Esophagus squamous epithelium (tissue), 5 donors: ENCODE measurements around the gene CCDC181. TPM values are rescaled to one million over a fixed set of nuclear protein-coding genes. Genes with fewer than 3 reads are reported as not detected.
A peak's percentile ranks its signal among the peaks of the same experiment; 100 is the strongest.

Experiments used
- DNase-seq: peaks from one replicate; lab custom pipeline; 2025; lab: John Stamatoyannopoulos, UW
- H3K27ac ChIP-seq, 4 donors: fragments of 200-600 bp; sonication (generic); one replicate each; pipeline ENCODE4 v1.5.1; 2016 to 2019; ENCODE audit warnings: mild to moderate bottlenecking in 1 of 4
- H3K27me3 ChIP-seq, 4 donors: fragments of 200-600 bp; sonication (generic); 1 replicate in 3 of 4; 2 replicates in 1 of 4; pipeline versions ENCODE4 v1.5.1 to v1.6.0; 2017 to 2021; ENCODE audit warnings: antibody characterized with exemption in 1 of 4
- H3K36me3 ChIP-seq, 3 donors: fragments of 200-600 bp; sonication (generic); one replicate each; pipeline ENCODE4 v1.5.1; 2016 to 2019
- H3K4me1 ChIP-seq, 3 donors: fragments of 200-600 bp; sonication (generic); one replicate each; pipeline ENCODE4 v1.5.1; 2017 to 2019
- H3K4me3 ChIP-seq, 4 donors: fragments of 200-600 bp; sonication (generic); 1 replicate in 3 of 4; 2 replicates in 1 of 4; pipeline ENCODE4 v1.5.1; 2016 to 2019; ENCODE audit warnings: mild to moderate bottlenecking in 2 of 4, moderate library complexity in 1 of 4
- H3K9me3 ChIP-seq, 3 donors: fragments of 200-600 bp; sonication (generic); one replicate each; pipeline ENCODE4 v1.5.1; 2016 to 2019
- CTCF ChIP-seq, 6 experiments: fragments of 450-650 bp in 4 of 6; fragments of 200-600 bp in 2 of 6; sonication (generic) in 2 of 6; IDR thresholded peaks; one replicate each; pipeline ENCODE4 v1.5.1; 2016 to 2019; ENCODE audit warnings: antibody characterized with exemption in 6 of 6, mild to moderate bottlenecking in 4 of 6, moderate library complexity in 4 of 6
- POLR2A ChIP-seq, 4 donors: fragments of 450-650 bp; IDR thresholded peaks; one replicate each; pipeline ENCODE4 v1.6.1; 2017; ENCODE audit warnings: antibody characterized with exemption in 4 of 4, mild to moderate bottlenecking in 4 of 4, moderate library complexity in 3 of 4
- WGBS, 2 donors: methylation state at CpG; one replicate each; pipeline ENCODE4 v1.1.5; 2018; 5-methylcytosine and 5-hydroxymethylcytosine counted together
- intact Hi-C: fragments of 100-400 bp; cut with DNase I; formaldehyde crosslinking; loops from one replicate; pipeline ENCODE4 v1.15.0; 2022
- total RNA-seq, 4 donors: library from RNA; depleted of rRNA; stranded (reverse); fragments of >200 nt; gene quantifications; one replicate each; pipeline ENCODE4 v1.1.0, GENCODE V29; 2016
- donor health status: DM: yes; HTN: yes; CAD: no.

Gene CCDC181
- total RNA-seq, 4 donors from 2014 or later: 0.38 TPM; not detected in 3

- no peak for DNase-seq
- Histone ChIP-seq H3K36me3 (peaks cover 0 to 100% (median 10%) of the 10 kb centered on the region in 3 donors), H3K27ac (no peak overlapping the region), H3K27me3 (no peaks in the 10 kb centered on the region), H3K4me1 (no peaks in the 10 kb centered on the region), H3K4me3 (no peak overlapping the region), H3K9me3 (no peaks in the 10 kb centered on the region)
- intact Hi-C loops: no loop called here
- no peak for TF ChIP-seq POLR2A (IDR thresholded peaks at IDR 0.05)
- no peak for TF ChIP-seq CTCF (IDR thresholded peaks at IDR 0.05)
These were observed 46.1 kb downstream of the CCDC181 start for GRCh38 chr1:169381162-169381561.

DNA sequence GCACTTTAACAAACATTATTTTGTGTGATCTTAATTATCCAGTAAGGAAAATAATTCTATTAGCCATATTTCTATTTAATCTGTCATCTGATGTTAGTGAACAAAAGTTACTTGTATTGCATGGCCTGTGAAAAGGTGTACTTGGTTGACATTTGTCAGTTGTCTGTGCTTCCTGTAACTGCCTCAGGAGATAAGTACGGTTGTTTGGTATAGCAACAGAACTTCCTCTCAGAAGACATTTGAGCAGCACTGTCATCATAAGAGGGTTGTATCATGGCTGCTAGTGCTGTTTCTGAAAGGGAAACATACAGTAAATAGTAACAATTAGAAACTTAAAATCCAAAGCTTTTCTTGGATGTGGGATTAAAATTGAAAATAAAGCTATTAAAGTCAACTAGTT, 55.9 kb downstream of the CCDC181 start:
- Histone ChIP-seq H3K4me3 (no peak overlapping the region), H3K36me3 (peaks cover 0 to 59% (median under 1%) of the 10 kb centered on the region in 3 donors), H3K27ac (no peak overlapping the region), H3K9me3 (no peaks in the 10 kb centered on the region), H3K4me1 (peaks cover 0 to 39% (median 4%) of the 10 kb centered on the region in 3 donors), H3K27me3 (no peaks in the 10 kb centered on the region)
- DNase-seq: no peak
- intact Hi-C loops: no loop called here
- WGBS, 2 donors: 43 to 67% methylated on average over 1 of the region's 1 CpG
- no peak for TF ChIP-seq POLR2A (IDR thresholded peaks at IDR 0.05)
- TF ChIP-seq CTCF (IDR thresholded peaks at IDR 0.05): no peak

GRCh38 chr1:169368406-169368769, 58.9 kb downstream of the CCDC181 start:
- no peak for DNase-seq
- peaks cover 0 to 38% (median 0%) of the 10 kb centered on the region in 3 donors for H3K36me3 ChIP-seq
- 0 to 2% methylated on average over 16 of the region's 16 CpGs for WGBS, 2 donors
- peak overlapping the region; percentile 55 to 82 (median 74) for H3K4me3 ChIP-seq
- H3K9me3 ChIP-seq: no peaks in the 10 kb centered on the region
- H3K27ac ChIP-seq: peak overlapping the region; percentile 78 to 93 (median 90)
- TF ChIP-seq POLR2A (IDR thresholded peaks at IDR 0.05): no peak
- TF ChIP-seq CTCF (IDR thresholded peaks at IDR 0.05): no peak
- peaks cover 0 to 40% (median 4%) of the 10 kb centered on the region in 3 donors for H3K4me1 ChIP-seq
- intact Hi-C loops: loop anchor here (10.0 kb wide), 1 partner anchor 176 kb away; no protein-coding TSS in a partner anchor
- no peaks in the 10 kb centered on the region for H3K27me3 ChIP-seq

DNA sequence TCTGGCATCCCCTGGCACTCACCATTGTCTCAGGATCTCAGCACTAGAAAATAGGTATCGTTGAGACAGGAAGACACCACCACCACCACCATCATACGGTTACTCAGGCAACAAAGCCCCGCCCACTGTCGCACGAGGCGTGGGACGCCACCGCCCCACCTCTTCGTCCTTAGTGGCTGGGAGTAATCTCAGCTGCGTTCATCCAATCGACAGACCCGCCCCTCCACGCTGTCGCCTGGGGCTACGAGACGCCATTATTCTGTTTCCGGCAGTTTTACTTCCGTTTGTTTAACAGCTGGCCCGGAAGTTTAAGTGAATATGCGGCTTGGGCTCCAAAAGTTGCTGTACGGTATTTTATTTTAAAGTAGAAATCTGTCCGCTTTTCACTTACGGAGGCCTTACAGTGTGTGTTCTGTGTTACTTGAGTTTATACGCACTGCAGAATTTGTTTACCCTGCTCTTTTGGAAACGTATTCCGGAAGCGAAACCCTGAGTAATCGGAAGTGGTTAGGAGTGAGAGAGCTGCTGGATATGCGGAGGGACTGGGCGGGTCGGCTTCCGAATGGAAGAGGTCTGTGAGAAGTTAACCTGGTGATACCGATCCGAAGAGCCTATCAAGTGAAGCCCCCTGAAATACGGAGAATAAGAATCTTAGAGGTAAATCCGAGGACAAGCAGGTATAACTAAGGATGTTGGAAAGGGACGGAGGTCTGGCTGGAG, 59.4 kb downstream of the CCDC181 start, which contains the start of the genes BLZF1 and NME7:
Gene BLZF1, plus strand, starts transcription at position 510 of the 720 bp plus-strand sequence. CDS start 1,328 bp downstream, outside the sequence.
Gene NME7, minus strand, starts transcription at position 112 of the 720 bp plus-strand sequence. Its CDS starts 87 bp downstream, at position 25.
- Histone ChIP-seq H3K9me3 (no peaks in the 10 kb centered on the region), H3K36me3 (peaks cover 0 to 33% (median 0%) of the 10 kb centered on the region in 3 donors), H3K27me3 (no peaks in the 10 kb centered on the region), H3K4me3 (peak within 1 kb of the TSS; percentile 55 to 82 (median 74)), H3K27ac (peak within 1 kb of the TSS; percentile 78 to 93 (median 90)), H3K4me1 (peaks cover 0 to 40% (median 4%) of the 10 kb centered on the region in 3 donors)
- DNase-seq: peak; percentile 84
- peak in 2 of 4 donors; percentile 13 to 59 for TF ChIP-seq POLR2A (IDR thresholded peaks at IDR 0.05)
- TF ChIP-seq CTCF (IDR thresholded peaks at IDR 0.05): no peak
- intact Hi-C loops: loop anchor here (10.0 kb wide), 1 partner anchor 177 kb away; no protein-coding TSS in a partner anchor
- WGBS, 2 donors: 0 to 1% methylated on average over 31 to 36 of the region's 37 CpGs
